ENCODE results near the gene RSRC1.

Gene RSRC1

GRCh38 chr3:158260392-158260791 is 150.5 kb downstream of the RSRC1 start:
- H3K4me1 Mint-ChIP-seq (ENCODE audit: low read depth): no peaks in the 10 kb centered on the region
- peaks cover 23% of the 10 kb centered on the region for H3K9me3 Mint-ChIP-seq
- no peaks in the 10 kb centered on the region for H3K27me3 Mint-ChIP-seq (ENCODE audit: low read depth)
- H3K4me3 Mint-ChIP-seq: no peak overlapping the region
- peaks cover 5% of the 10 kb centered on the region for H3K36me3 Mint-ChIP-seq (ENCODE audit: low read depth)
- no peak overlapping the region for H3K27ac Mint-ChIP-seq
- DNase-seq (ENCODE audit: low spot score): no peak

DNA sequence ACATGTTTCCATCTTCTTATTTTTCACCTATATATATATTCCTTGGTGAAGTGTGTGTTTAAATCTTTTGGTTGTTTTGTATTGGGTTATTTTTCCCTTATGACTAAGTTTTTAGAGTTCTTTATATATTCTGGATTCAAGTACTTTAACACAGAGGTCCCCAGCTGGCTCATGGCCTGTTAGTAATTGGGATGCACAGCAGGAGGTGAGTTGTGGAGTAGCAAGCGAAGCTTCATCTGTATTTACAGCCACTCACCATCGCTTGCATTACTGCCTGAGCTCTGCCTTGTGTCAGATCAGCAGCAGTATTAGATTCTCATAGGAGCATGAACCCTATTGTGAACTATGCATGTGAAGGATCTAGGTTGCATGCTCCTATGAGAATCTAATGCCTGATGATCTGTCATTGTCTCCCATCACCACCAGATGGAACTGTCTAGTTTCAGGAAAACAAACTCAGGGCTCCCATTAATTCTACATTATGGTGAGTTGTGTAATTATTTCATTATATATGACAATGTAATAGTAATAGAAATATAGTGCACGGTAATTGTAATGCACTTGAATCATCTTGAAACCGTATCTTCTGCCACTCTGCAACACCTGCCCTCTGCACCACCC is 151.6 kb downstream of the RSRC1 start:
- peaks cover 22% of the 10 kb centered on the region for H3K9me3 Mint-ChIP-seq
- DNase-seq (ENCODE audit: low spot score): no peak
- peaks cover 3% of the 10 kb centered on the region for H3K36me3 Mint-ChIP-seq (ENCODE audit: low read depth)
- H3K27ac Mint-ChIP-seq: no peak overlapping the region
- H3K4me3 Mint-ChIP-seq: no peak overlapping the region
- H3K4me1 Mint-ChIP-seq (ENCODE audit: low read depth): no peaks in the 10 kb centered on the region
- no peaks in the 10 kb centered on the region for H3K27me3 Mint-ChIP-seq (ENCODE audit: low read depth)

- Mint-ChIP-seq H3K4me1 (ENCODE audit: low read depth) (no peaks in the 10 kb centered on the region), H3K36me3 (ENCODE audit: low read depth) (peaks cover 14% of the 10 kb centered on the region), H3K4me3 (no peak overlapping the region), H3K27ac (no peak overlapping the region), H3K9me3 (peaks cover 27% of the 10 kb centered on the region), H3K27me3 (ENCODE audit: low read depth) (no peaks in the 10 kb centered on the region)
- no peak for DNase-seq (ENCODE audit: low spot score)
These were observed 155.0 kb downstream of the RSRC1 start for GRCh38 chr3:158264894-158265293.

DNA sequence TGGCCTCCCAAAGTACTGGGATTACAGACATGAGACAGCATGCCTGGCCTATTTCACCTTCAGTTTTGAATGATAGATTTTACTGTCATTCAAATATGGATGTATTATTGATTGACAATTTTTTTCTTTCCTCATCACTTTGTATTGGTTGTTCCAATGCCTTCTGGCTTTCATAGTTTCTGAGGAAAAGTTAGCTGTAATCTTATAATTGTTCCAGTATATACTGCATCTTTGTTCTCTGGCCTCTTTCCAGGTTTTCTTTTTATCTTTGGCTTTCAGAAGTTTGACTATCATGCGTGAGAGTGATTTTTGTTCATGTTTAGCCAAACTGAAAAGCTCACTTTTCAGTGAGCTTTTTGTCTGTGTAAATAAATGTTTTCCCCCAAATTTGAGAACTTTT is 157.1 kb downstream of the RSRC1 start:
- Mint-ChIP-seq H3K9me3 (peaks cover 31% of the 10 kb centered on the region), H3K27ac (no peak overlapping the region), H3K27me3 (ENCODE audit: low read depth) (no peaks in the 10 kb centered on the region), H3K4me3 (no peak overlapping the region), H3K36me3 (ENCODE audit: low read depth) (peaks cover 16% of the 10 kb centered on the region), H3K4me1 (ENCODE audit: low read depth) (no peaks in the 10 kb centered on the region)
- no peak for DNase-seq (ENCODE audit: low spot score)

DNA sequence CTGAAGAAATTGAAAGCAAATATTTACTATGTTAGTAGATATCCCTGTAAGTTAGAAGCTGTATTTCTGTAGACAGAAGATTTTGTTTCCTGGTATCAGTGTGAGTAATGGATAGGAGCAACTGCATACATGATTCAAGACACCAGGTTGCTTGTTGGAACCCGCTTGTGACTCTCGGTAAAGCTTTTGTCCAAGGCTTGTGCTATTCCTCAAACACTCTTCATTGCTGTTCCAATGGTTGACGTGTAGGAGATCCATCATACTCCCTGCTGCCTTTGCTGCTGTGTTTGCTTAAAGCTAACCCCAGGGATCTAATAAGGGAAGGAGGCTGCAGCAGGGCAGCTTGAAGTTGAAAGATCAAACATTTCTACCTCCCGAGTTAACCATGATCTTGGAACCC is 160.1 kb downstream of the RSRC1 start:
- Mint-ChIP-seq H3K27ac (no peak overlapping the region), H3K4me1 (ENCODE audit: low read depth) (no peaks in the 10 kb centered on the region), H3K9me3 (peaks cover 31% of the 10 kb centered on the region), H3K4me3 (no peak overlapping the region), H3K36me3 (ENCODE audit: low read depth) (peaks cover 16% of the 10 kb centered on the region), H3K27me3 (ENCODE audit: low read depth) (no peaks in the 10 kb centered on the region)
- DNase-seq (ENCODE audit: low spot score): no peak

DNA sequence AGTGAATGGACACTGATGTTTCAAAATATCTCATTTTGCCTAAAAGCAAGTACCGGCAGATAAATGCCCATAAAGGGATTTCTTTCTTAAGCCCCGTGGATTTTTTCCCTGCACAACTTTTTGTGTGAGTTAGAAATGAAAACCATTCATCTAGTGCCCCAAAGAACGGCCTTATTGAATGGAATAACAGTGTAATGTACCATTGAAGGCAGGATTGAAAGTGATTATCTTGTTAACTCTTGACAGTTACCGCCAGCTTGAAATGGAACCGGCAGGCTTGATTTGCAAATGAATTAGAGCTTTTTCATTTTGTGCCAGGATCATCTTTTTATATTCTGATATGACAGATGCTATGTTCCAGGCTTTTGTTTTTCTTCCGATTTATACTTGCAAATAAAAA is 162.2 kb downstream of the RSRC1 start:
- no peak for DNase-seq (ENCODE audit: low spot score)
- Mint-ChIP-seq H3K27me3 (ENCODE audit: low read depth) (no peaks in the 10 kb centered on the region), H3K36me3 (ENCODE audit: low read depth) (peaks cover 10% of the 10 kb centered on the region), H3K4me1 (ENCODE audit: low read depth) (no peaks in the 10 kb centered on the region), H3K9me3 (peaks cover 17% of the 10 kb centered on the region), H3K27ac (no peak overlapping the region), H3K4me3 (no peak overlapping the region)

- Mint-ChIP-seq H3K36me3 (ENCODE audit: low read depth) (peaks cover 7% of the 10 kb centered on the region), H3K4me3 (no peak overlapping the region), H3K27me3 (ENCODE audit: low read depth) (no peaks in the 10 kb centered on the region), H3K9me3 (peaks cover 4% of the 10 kb centered on the region), H3K4me1 (ENCODE audit: low read depth) (no peaks in the 10 kb centered on the region), H3K27ac (no peak overlapping the region)
- no peak for DNase-seq (ENCODE audit: low spot score)
These were observed 163.8 kb downstream of the RSRC1 start for GRCh38 chr3:158273656-158274055.

DNA sequence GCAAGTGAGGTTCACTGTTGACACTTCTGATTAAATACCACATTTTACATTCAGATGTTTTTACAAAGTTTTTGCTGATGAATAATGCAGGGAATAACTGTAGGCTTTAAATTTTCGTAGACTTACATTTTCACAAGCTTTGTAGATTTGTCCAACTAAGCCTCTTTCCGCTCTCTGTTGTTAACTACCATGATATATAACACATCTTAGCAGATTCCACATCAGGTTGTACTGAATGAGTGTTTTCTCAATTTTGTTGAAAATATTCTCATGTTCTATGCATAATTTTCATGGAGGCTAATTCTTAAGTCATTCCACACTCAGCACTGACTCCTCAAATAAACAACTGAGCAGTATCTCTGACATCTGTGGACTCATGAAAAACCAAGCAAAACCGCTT is 168.3 kb downstream of the RSRC1 start:
- DNase-seq (ENCODE audit: low spot score): no peak
- no peak overlapping the region for H3K4me3 Mint-ChIP-seq
- peaks cover 5% of the 10 kb centered on the region for H3K36me3 Mint-ChIP-seq (ENCODE audit: low read depth)
- no peak overlapping the region for H3K27ac Mint-ChIP-seq
- peaks cover 5% of the 10 kb centered on the region for H3K9me3 Mint-ChIP-seq
- H3K4me1 Mint-ChIP-seq (ENCODE audit: low read depth): no peaks in the 10 kb centered on the region
- H3K27me3 Mint-ChIP-seq (ENCODE audit: low read depth): no peaks in the 10 kb centered on the region

DNA sequence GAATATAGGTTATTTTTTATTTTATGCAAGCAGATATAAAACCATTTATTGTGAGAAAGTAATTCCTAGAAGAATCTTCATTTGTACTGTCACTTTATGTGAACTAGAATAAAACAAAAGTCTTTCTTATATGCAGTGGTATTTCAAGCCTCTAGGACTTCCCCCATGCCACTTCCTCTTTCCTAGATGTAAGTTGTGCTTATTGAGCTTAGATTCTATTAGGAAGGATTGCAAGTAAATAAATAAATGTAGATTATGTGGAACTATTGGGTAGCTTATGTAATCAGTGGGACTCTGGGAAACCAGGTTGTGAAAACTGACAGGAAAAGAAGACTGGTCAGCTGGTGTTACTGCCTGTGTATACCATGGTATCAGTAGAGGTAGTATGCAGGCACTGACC is 169.7 kb downstream of the RSRC1 start:
- DNase-seq (ENCODE audit: low spot score): no peak
- Mint-ChIP-seq H3K27ac (no peak overlapping the region), H3K36me3 (ENCODE audit: low read depth) (peaks cover 5% of the 10 kb centered on the region), H3K4me3 (no peak overlapping the region), H3K4me1 (ENCODE audit: low read depth) (no peaks in the 10 kb centered on the region), H3K27me3 (ENCODE audit: low read depth) (no peaks in the 10 kb centered on the region), H3K9me3 (peaks cover 5% of the 10 kb centered on the region)

DNA sequence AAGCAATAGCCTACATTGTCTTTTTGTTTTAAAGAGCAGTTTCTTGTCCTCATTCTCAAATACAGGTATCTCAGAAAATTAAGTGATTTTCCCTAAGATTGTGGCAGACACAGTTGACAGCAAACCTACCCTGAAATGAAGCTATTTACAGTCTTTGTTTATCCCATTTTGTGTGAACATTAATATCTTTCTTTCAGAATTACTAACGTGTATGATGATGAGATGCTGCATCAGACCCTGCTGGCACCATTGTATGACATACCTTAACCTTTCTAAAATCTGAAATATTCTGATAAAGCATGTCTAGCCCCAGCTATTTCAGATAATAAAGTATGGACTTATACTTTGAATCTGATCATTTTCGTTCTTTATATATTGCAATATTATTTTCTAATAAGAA is 185.9 kb downstream of the RSRC1 start:
- no peaks in the 10 kb centered on the region for H3K36me3 Mint-ChIP-seq (ENCODE audit: low read depth)
- H3K9me3 Mint-ChIP-seq: no peaks in the 10 kb centered on the region
- H3K4me1 Mint-ChIP-seq (ENCODE audit: low read depth): no peaks in the 10 kb centered on the region
- no peak for DNase-seq (ENCODE audit: low spot score)
- no peak overlapping the region for H3K4me3 Mint-ChIP-seq
- no peak overlapping the region for H3K27ac Mint-ChIP-seq
- no peaks in the 10 kb centered on the region for H3K27me3 Mint-ChIP-seq (ENCODE audit: low read depth)

DNA sequence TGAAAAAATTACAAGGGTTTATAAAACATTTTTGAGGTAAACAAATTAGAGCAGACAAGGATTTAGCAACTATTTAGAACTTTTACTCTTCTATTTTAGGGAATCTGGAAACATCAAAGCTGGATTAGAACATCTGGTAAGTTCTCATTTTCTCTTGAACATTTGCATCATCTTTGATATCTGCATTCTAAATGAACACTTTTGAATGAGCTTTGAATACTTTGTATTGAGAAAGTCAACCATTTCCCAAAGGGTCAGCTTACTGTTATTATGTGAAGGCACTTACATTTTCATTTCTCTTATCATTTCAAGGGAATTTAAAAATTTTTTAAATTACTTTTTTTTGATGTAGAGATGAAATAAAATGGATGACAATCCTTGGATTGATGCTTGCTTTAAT is 188.1 kb downstream of the RSRC1 start:
- no peaks in the 10 kb centered on the region for H3K36me3 Mint-ChIP-seq (ENCODE audit: low read depth)
- DNase-seq (ENCODE audit: low spot score): no peak
- no peak overlapping the region for H3K4me3 Mint-ChIP-seq
- no peak overlapping the region for H3K27ac Mint-ChIP-seq
- H3K9me3 Mint-ChIP-seq: no peaks in the 10 kb centered on the region
- no peaks in the 10 kb centered on the region for H3K4me1 Mint-ChIP-seq (ENCODE audit: low read depth)
- no peaks in the 10 kb centered on the region for H3K27me3 Mint-ChIP-seq (ENCODE audit: low read depth)

GRCh38 chr3:158308236-158308928 is 198.5 kb downstream of the RSRC1 start:
- no peak for DNase-seq (ENCODE audit: low spot score)
- Mint-ChIP-seq H3K27ac (no peak overlapping the region), H3K4me3 (no peak overlapping the region), H3K4me1 (ENCODE audit: low read depth) (no peaks in the 10 kb centered on the region), H3K27me3 (ENCODE audit: low read depth) (no peaks in the 10 kb centered on the region), H3K9me3 (no peaks in the 10 kb centered on the region), H3K36me3 (ENCODE audit: low read depth) (no peaks in the 10 kb centered on the region)

GRCh38 chr3:158312560-158313141 is 202.8 kb downstream of the RSRC1 start:
- Mint-ChIP-seq H3K27ac (no peak overlapping the region), H3K27me3 (ENCODE audit: low read depth) (no peaks in the 10 kb centered on the region), H3K9me3 (no peaks in the 10 kb centered on the region), H3K4me1 (ENCODE audit: low read depth) (no peaks in the 10 kb centered on the region), H3K4me3 (no peak overlapping the region), H3K36me3 (ENCODE audit: low read depth) (no peaks in the 10 kb centered on the region)
- no peak for DNase-seq (ENCODE audit: low spot score)

DNA sequence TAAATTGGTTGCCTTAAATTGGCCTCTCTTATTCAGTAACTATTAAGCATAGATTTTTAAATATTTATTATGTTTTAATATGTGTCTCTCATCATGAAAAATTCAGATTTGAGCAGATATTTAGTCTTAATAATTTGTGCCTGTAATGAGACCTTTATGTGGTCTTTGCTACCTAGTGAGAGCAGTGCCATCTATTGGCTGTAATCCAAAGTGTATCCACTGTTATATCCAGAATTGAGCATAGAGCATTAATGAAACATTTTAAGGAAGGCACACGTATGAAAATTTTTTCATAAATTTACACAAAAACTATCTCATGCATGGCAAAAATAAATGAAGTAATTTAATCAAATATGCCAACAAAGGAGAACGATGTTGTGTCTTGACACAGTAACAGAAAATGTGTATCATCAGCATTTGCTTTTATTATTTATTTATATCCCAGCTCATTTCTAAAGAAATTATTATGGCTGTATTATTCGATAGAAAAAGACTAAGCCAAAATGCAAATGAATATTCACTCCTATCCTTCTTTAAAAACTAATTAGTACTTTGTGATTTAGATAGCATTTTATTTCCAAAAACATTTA is 203.5 kb downstream of the RSRC1 start:
- no peak overlapping the region for H3K27ac Mint-ChIP-seq
- H3K4me1 Mint-ChIP-seq (ENCODE audit: low read depth): no peaks in the 10 kb centered on the region
- no peaks in the 10 kb centered on the region for H3K27me3 Mint-ChIP-seq (ENCODE audit: low read depth)
- no peak overlapping the region for H3K4me3 Mint-ChIP-seq
- no peak for DNase-seq (ENCODE audit: low spot score)
- H3K9me3 Mint-ChIP-seq: no peaks in the 10 kb centered on the region
- H3K36me3 Mint-ChIP-seq (ENCODE audit: low read depth): no peaks in the 10 kb centered on the region
